Fibroblast of skin of scalp (primary cell): ENCODE measurements around the gene SDCCAG8.
A peak's percentile ranks its signal among the peaks of the same experiment; 100 is the strongest.

ENCODE experiments used
- DNase-seq: peaks from one replicate; pipeline ENCODE4 v3.0.0-alpha.2; 2013

The SDCCAG8 gene

GRCh38 chr1:243462929-243463697, 207.3 kb downstream of the SDCCAG8 start:
- no peak for DNase-seq

- no peak for DNase-seq
Measured at GRCh38 chr1:243465081-243465480, 209.2 kb downstream of the SDCCAG8 start.

GRCh38 chr1:243465738-243466137, 209.9 kb downstream of the SDCCAG8 start:
- no peak for DNase-seq

- no peak for DNase-seq
Measured at GRCh38 chr1:243469497-243469896, 213.7 kb downstream of the SDCCAG8 start.

- peak; percentile 31 for DNase-seq
Measured at GRCh38 chr1:243470502-243470901, 214.7 kb downstream of the SDCCAG8 start.

GRCh38 chr1:243471026-243471685, 215.3 kb downstream of the SDCCAG8 start:
- no peak for DNase-seq

GRCh38 chr1:243471754-243472745, 216.2 kb downstream of the SDCCAG8 start:
- no peak for DNase-seq

GRCh38 chr1:243473227-243474135, 217.6 kb downstream of the SDCCAG8 start:
- peak; percentile 36 for DNase-seq

GRCh38 chr1:243474136-243474881, 218.5 kb downstream of the SDCCAG8 start:
- no peak for DNase-seq

- no peak for DNase-seq
Measured at GRCh38 chr1:243474906-243475305, 219.1 kb downstream of the SDCCAG8 start.

GRCh38 chr1:243475966-243476365, 220.1 kb downstream of the SDCCAG8 start:
- DNase-seq, result peak; percentile 72

GRCh38 chr1:243477731-243478290, 222.0 kb downstream of the SDCCAG8 start:
- no peak for DNase-seq

GRCh38 chr1:243481101-243481500, 225.3 kb downstream of the SDCCAG8 start:
- no peak for DNase-seq

- peak; percentile 73 for DNase-seq
Measured at GRCh38 chr1:243482141-243483022, 226.5 kb downstream of the SDCCAG8 start.

GRCh38 chr1:243483071-243483771, 227.4 kb downstream of the SDCCAG8 start:
- DNase-seq, result no peak

- DNase-seq, result no peak
Measured at GRCh38 chr1:243483952-243484351, 228.1 kb downstream of the SDCCAG8 start.

- DNase-seq, result no peak
Measured at GRCh38 chr1:243487036-243487648, 231.3 kb downstream of the SDCCAG8 start.

- DNase-seq, result no peak
Measured at GRCh38 chr1:243487649-243488227, 231.9 kb downstream of the SDCCAG8 start.
